SKM-1 treated with dmso at 0.1 percent for 144 hours (cell line): ENCODE results near the gene TMEM178B.
"Not testable (repeated sequence)": the region's sequence is repeated elsewhere in the genome, so short reads cannot be mapped to it uniquely, and the experiment has no call there.

Experiments
- DNase-seq: peaks from one replicate; lab custom pipeline; 2025; ENCODE audit not compliant: unreplicated experiment; lab: John Stamatoyannopoulos, UW

Gene TMEM178B

DNA sequence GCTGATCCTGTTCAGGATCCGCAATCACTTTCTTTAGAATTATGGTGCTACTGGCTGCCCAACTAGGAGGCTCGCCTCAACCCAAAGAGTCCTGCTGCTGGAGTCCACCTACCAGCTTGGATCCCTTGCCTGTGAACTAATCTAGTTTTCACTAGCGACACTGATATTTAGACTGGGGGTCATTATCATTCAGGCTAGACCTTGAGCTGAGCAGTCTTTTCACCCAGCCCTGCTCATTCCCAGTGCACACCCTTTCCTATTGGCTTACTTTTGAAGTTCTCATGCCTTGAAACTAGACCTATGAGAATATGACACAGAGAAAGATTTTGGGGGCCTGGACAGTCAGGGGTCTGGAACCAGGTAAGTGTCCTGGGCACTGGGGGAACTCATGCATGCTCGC is 107.9 kb downstream of the TMEM178B start:
- no peak for DNase-seq

DNA sequence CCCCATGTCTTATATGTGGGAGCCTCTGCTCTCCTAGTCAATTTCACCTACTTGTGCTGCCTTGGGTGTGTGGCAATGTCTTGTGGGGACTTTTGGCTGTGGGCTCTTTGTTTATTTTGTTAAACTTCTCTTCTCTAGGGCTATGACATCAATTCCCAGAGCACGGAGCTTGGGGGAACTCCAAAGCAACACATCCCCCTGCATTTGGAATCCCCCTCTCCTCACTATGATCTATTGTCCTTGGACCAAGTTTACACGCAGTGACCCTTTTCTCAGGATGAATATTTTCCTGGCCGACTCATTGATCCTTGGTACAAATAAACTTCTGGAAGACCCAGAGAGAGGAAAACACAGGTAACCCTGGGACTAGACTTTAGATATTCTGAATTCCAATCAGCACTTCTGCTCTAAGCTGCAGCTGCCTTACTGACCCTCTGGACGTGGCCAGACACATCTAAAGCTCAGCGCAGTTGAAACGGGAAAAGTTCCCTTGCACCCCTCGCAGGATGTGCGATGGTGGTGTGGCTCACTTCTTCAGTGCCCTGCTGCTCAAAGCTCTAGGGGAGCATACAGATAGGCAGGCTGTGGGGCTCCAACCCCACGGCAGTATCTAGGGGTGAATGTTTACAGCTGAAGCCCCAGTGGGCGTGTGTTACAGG is 110.8 kb downstream of the TMEM178B start:
- no peak for DNase-seq

DNA sequence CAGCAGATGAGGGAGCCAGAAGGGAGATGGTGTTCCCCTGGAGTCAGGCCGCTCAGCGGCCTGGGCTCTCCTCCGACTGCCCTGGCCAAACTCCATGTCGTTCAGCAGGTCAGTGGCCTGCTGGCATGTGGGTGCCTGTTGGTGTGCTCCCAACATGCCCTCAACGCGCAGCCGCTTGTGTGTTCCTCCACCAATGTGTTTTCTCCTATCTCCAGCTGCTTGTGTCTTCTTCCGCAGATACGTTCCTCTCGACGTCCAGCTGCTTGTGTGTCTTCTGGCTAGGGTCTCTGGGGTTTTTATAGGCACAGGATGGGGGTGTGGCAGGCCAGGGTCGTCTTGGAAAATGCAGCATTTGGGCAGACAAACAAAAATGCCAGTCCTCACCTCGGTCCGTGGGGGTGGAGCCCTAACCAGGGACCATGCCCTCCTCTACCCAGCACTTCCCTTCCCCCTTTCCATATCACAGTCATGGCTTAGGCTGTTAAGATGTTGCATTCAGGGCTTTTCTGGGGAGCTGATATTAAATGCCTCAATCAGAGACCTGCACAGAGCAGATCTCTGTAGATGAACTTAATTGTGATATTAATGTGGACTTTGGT is 111.6 kb downstream of the TMEM178B start:
- DNase-seq: no peak

DNA sequence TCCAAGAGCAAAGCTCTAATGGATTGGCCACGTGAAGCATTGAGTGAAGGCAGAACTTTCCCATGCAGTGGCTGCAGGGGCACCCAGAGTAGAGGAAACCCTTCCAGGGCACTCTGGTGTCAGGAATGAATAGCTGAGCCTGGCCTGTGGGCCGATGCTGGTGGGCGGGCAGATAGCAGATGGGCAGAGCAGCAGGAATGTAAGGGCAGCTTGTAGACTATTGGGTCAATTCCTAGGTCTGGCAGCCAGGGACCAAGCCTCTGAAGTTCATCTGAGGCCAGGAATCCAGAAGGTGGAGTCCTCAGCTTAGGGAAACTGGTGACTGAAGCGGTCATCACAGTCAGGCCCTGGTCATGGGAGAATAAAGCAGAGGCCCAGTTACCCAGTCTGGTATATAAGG is 115.4 kb downstream of the TMEM178B start:
- no peak for DNase-seq

DNA sequence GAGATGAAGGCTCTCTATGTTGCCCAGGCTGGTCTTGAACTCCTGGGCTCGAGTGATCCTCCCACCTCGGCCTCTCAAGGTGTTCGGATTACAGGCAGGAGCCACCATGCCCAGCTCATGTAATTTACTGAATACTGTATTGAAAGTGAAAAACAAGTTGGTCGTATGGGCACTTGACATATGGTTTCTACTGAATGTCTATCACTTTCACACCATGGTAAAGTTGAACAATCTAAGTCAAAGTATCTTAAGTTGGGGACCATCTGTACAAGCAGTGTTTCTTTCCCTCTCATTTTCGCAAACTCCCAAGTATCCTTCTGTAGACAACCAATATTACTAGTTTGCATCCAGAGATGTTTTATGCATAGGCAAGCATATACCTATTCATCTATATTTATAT is 116.6 kb downstream of the TMEM178B start:
- no peak for DNase-seq

DNA sequence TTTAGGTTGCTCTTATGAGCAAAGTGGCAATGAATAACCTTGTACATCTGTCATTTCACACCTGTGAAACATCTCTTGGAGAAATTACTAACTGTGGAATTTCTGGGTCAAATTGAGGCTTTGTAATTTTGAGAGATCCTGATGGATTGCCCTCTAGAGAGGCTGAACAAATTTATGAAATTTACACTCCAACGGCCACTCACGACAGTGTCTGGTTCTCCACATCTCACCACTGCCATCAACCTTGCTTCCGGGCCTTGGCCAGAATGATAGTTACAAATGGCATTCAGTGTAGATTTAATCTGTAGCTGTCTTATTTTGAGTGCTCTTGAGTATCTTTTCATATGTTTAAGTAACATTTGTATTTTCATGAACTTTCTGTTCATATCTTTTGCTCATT is 117.4 kb downstream of the TMEM178B start:
- no peak for DNase-seq

DNA sequence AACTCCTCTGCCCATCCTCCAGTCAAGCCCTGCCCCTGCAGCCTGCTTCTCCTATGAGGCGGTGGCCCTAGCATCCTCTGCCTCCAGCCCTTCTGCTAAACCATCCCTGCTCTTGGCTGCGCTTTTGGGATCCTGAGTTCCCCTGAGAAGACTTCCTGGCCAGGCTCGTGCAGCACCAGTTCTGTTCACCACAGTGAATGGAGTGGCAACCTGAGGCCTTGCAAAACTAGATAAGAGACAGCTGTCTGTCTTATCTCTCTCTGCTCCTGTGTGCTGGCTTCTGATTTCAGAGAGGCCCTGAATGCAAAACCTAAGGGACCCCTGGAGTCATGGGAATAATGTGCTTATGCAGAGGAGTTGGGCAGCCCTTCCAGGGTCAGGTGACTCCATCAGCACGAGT is 119.2 kb downstream of the TMEM178B start:
- DNase-seq: no peak

DNA sequence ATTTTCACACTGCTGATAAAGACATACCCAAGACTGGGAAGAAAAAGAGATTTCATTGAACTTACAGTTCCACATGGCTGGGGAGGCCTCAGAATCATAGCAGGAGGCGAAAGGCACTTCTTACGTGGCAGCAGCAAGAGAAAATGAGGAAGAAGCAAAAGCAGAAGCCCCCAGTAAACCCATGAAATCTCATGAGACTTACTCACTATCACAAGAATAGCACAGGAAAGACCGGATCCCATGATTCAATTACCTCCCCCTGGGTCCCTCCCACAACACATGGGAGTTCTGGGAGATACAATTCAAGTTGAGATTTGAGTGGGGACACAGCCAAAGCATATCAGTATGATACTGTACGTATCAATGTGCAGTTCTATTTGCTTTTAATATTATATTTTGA is 121.9 kb downstream of the TMEM178B start:
- DNase-seq: not testable (repeated sequence)

DNA sequence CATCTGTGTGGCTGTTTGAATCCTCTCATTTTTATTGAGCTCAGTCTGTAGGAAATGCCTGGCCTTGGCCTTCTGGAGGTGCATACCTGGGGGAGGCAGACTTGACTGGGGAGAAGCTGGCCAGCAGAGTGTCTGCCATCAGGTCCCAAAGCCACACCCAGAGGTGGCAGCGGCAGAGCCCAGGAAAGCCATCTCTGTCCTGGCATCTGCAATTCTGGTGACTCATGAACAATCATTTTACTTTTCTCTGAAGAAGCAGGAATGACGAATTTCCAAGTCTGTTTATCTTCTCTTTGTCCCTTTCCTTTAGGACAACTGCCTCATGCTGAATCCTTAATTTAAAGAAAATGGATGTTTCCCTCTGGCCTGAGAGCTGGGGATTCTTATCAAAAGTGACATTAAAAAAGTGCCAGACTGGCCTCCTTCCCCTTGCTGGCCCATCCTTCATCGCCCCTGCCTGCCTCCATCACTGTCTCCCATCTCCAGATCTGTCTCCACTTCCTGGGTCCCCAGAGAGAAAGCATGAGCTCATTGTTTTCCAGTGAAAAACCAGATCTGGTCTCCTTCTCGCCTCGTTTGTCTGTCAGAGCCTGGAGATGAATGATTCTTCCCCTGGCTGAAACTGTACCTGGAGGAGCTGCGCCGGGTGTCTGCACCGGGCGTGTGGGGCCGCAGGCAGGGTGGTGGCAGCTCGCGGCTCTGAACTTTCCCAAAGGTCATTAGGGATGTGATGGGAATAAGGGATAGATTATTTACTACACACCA is 124.5 kb downstream of the TMEM178B start:
- DNase-seq: no peak

DNA sequence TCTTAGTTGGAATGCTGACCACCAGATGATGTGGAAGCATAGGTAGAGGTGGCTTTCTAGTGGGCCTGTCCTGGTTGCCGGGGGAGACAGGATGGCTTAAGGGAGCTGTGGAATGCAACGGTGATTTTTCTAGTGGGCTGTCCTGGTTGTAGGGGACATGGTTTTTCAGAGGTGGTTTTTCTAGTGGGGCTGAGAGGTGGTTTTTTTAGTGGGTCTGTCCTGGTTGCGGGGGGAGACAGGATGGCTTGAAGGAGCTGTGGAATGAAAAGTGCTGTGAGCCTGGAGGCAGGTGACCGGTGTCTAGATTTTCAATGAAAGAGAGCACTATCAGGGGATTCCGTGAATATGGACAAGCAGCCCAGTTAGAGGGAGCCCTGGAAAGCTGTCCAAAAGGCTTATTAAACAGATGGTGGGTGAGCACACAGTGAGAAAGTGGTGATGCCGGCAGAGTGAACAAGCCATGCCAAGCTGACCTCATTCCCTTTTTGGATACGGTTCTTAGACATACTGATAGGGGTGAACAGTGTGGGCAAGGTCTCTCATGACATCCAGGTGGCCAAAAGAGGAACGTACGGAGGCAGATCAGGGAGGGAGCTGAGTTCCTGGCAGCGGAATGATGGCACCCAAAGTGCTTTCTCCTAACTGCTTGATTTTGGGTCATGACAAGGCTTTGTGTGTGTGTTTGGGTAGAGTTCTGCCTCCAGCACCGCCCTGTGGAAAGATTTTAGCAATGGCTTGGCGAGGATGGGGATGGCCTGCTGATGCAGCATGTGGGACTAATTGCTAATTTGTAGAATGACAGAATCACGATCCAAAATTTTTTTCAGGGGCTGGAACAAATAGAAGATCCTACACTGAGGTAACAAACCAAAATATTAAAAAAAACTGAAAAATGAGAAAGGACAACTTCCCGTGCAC is 126.6 kb downstream of the TMEM178B start:
- DNase-seq: no peak

DNA sequence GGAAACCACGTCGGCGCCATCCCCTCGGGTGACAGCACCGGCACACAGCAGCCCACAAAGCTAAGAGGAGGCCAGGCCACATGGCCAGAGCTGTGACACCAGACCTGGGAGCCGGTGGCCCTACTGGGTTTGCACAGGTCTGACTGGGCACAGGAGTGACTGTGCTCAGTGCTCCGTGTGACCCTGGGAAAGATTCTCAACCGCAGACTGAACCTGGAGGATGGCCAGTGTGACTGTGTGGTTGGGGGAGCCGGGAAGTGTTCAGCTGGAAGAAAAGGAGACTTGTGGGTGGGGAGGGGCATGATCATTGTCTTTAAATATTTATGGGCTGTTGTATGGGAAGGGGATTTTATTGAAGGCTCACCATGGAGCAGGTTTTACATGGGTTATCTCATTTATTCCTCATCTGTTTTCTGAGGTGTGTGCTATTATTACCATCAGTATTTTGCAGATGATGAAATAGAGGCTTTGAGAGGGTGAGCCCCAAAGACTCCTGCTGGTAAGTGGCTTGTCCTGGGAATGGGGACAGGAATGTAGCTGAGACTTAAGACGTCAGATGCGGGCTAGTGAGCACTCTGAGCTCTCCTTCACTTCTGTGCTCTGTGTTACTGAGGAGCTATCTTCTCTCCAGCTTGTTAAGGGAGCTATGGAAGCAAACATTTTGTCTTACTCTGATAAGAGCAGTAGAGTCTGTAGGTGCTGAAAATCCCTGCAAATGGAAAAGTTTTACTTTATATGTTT is 127.5 kb downstream of the TMEM178B start:
- no peak for DNase-seq

DNA sequence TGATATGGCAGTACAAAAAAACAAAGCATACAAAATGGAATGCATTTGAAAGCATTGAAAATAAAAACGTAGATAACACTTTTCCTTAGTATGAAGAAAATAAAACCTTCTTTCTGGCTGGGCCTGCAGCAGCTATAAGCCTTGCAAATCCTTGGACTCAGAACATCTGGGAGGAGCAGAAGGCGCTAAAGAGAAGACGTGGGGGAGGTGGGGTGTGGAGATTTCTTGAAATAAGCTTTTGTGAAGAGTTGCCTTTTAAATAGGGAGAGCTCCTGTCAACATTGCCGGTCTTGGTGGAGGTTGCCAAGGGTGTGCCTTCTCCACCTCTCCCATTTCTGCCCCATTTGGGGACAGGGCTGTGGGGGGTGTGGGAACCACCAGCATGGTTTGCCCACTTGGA is 128.7 kb downstream of the TMEM178B start:
- no peak for DNase-seq

DNA sequence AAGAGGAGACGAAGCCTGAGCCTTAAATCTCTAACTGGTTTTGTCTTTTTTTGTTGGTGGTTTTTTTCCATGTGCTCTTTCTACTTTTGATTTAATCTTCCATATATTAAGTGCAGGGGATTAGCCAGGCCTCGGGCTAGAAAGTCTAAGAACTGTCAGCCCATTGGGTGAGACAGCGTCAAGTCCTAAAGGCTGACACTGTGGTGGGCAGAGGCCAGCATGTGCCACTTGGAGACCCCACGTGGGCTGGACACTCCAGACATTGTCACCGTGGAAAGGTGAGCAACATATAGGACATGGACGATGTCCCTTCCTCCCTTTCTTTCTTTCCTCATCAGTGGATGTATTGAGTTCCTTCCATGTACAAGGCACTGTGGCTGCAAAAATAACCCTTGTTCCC is 129.3 kb downstream of the TMEM178B start:
- no peak for DNase-seq

DNA sequence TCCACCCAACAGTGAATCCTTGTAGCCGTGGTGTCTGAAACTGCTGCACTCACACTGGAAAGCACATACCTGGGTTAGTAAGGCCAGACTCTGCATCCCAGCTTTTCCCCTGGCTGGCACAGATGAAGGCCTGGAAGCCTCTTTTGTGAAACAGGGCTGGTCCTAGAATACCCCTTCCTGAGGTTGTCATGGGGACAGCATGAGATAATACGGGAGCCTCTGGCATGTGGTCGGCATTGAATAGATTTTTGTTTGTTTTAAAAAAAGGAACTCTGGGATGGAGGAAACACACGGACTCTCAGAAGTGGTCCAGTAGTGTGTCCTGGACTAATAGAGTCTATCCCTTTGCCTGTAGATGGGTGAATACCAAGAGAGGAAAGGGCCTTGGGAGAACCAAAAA is 129.7 kb downstream of the TMEM178B start:
- DNase-seq: no peak

DNA sequence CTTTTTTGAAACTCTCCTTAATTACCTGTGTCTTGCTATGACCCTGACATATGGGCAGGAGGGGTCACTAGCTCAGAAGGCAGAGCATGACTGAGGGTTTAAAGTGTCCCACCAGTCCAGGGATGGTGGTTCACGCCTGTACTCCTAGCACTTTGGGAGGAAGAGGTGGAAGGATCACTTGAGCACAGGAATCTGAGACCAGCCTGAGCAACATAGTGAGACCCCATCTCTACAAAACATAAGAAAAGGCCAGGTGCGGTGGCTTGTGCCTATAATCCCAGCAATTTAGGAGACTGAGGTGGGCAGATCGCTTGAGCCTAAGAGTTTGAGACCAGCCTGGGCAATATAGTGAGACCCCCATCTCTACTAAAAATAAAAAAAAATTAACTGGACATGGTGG is 133.8 kb downstream of the TMEM178B start:
- DNase-seq: no peak

DNA sequence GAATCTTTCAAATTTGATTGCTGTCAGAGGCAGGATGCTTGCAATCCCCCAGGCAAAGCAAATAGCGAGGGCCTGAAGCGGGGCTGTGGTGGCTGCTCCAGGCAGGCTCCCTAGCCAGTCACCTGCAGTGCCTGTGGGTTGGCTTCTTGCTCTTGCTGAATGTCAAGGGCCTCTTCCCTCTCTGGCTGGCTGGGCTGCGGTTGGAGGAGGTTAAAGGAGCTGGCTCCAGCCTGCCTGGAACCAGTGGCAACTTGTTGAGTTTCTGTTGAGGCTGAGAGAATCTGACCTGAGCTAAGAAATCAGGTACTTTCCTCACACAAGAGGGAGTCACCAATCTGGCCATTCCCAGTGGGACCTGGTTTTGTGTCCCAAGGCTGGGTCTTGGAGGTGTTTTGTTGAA is 134.7 kb downstream of the TMEM178B start:
- no peak for DNase-seq

DNA sequence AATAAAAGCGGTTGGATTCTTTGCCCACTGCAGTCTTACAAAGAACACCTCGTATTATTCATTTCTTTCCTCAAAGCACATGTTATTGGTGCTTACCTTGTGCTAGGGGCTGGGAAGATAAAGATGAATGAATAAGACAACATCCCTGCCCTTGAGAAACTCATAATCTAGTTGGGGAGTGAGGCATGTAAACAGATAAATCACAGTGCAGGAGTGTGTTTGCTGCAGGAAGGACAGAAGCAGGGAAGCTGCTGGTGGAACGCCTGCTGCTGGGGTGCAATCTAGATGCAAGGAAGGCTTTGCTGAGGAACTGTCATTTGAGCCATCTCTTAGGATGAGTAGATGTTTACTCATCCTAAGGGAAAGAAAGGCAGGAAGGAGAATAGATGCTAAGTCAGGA is 135.6 kb downstream of the TMEM178B start:
- no peak for DNase-seq

DNA sequence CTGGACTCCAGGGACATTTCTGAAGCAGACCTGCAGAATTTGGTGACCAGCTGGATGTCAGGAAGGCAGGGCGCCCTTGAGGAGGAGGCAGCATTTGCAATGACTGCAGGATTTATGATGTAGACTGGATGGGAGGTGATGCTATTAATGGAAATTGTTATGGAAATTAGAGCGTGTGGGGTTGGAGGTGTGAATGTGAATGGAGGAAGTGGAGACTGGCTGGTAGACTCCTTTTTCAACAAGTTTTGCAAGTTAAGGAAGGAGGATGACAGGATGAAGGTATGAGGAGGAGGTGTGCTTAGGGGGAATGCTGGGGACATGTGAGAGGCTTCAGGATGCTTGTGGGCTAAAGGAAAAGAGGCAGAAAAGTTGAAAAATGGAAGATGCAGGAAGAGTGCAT is 137.0 kb downstream of the TMEM178B start:
- no peak for DNase-seq

DNA sequence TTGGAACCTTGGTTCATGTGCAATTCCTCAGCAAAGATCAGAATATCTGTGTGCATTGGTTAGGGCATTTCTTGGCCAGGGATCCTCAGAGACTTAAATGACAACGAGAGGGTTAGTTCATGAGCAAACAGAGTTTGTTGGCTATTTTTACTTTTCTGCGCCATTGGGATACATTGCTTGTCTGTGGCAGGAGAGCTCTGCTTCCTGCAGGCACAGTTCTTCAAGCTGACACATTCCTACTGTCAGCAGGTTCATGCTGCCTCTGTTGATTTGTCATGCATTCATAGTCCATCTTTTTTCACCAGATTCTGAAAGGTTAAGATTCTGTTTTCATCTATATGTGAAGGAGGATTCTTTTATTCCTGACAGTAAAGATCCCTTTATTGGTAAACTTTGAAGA is 139.4 kb downstream of the TMEM178B start:
- no peak for DNase-seq

DNA sequence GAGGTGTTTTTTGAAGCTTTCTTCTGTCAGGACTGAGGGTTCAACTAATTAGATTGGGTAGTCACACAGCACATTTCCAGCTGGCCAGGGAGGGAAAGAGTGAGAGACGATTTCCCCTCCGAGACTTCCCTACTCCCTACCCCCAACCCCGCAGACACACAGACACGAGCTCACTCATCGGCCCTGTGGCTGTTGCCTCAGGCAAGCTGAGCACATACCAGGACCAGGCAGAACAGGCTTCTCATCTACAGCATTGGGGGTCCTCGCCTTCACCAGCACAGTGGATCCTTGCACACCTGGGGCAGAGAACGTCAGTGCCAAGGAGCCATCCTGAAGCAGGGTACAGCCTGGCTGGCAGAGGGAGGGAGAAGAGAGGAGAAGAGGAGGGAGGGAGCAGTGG is 144.1 kb downstream of the TMEM178B start:
- no peak for DNase-seq

DNA sequence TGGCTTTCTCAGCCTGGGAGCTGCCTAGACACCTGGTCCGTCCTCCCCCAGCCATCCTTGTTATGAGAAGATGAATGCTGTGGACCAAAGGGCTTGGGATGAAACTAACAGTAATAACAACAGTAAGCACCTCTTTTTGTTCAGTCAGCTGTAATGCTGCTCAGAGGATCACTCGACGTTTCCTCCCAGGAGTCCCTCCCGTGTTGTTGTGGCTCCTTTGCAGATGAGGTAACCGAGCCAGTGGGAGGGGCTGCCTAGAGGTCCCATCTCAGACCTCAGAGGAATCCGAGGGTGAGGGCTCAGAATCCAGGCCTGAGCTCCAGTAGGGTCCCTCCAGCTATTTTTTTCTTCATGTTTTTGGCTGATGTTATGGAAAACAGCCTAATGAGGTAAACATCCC is 145.1 kb downstream of the TMEM178B start:
- DNase-seq: no peak
